H1 (cell line): Measurements from ENCODE around the gene COLQ. TPM values are rescaled to one million over a fixed set of nuclear protein-coding genes. Genes with fewer than 3 reads are reported as not detected.
A peak's percentile ranks its signal among the peaks of the same experiment; 100 is the strongest.

Experiments used
- CTCF ChIA-PET: fragments of 300-600 bp; sonication (Branson Sonifier 250); formaldehyde crosslinking; loops from one replicate; lab custom pipeline; 2021; ENCODE audit not compliant: partially characterized antibody; lab: Charles Lee
- POLR2A ChIA-PET: fragments of 300-600 bp; sonication (Branson Sonifier 250); formaldehyde crosslinking; loops from one replicate; lab custom pipeline; 2021; ENCODE audit warnings: inconsistent platforms; ENCODE audit not compliant: partially characterized antibody; lab: Charles Lee
- DNase-seq, 2 experiments: peaks; one replicate each; pipeline versions ENCODE4 v3.0.0 to v3.0.0-alpha.2; 2010 to 2022; ENCODE audit warnings: low spot score in 2 of 2, low read depth in 1 of 2, mixed read lengths in 1 of 2
- FAIRE-seq: peaks from 2 replicates; lab custom pipeline; 2011; peaks lifted over from hg19 to GRCh38; lab: Jason Lieb, UNC
- H2AFZ ChIP-seq: 2 replicates; pipeline ENCODE4 v1.8.1; 2012; ENCODE audit warnings: low read length, inconsistent platforms
- H2AK5ac ChIP-seq: 2 replicates; pipeline ENCODE4 v1.6.1; 2013; ENCODE audit warnings: low read depth, low read length
- H2BK120ac ChIP-seq: replicated peaks from 2 replicates; pipeline ENCODE3; 2013; ENCODE audit warnings: low read depth, low read length, inconsistent platforms
- H2BK12ac ChIP-seq: 2 replicates; pipeline ENCODE4 v1.6.1; 2013; ENCODE audit warnings: low read depth, low read length
- H2BK15ac ChIP-seq: 2 replicates; pipeline ENCODE4 v1.6.1; 2013; ENCODE audit warnings: low read length
- H2BK20ac ChIP-seq: 2 replicates; pipeline ENCODE4 v1.6.1; 2013; ENCODE audit warnings: low read length
- H2BK5ac ChIP-seq: 2 replicates; pipeline ENCODE4 v1.6.1; 2013; ENCODE audit warnings: low read depth, low read length
- H3K14ac ChIP-seq: 2 replicates; pipeline ENCODE4 v1.6.1; 2013; ENCODE audit warnings: inconsistent platforms; ENCODE audit not compliant: insufficient read length
- H3K18ac ChIP-seq: 2 replicates; pipeline ENCODE4 v1.6.1; 2013; ENCODE audit warnings: low read length; ENCODE audit errors: extremely low read depth
- H3K23ac ChIP-seq: 2 replicates; pipeline ENCODE4 v1.6.1; 2013; ENCODE audit warnings: inconsistent platforms; ENCODE audit not compliant: insufficient read length
- H3K23me2 ChIP-seq: 2 replicates; pipeline ENCODE4 v1.6.1; 2013; ENCODE audit warnings: low read depth, low read length
- H3K27ac ChIP-seq: 2 replicates; pipeline ENCODE4 v1.6.1; 2011; ENCODE audit warnings: low read depth, low read length, inconsistent platforms
- H3K27me3 ChIP-seq, 4 experiments: replicated peaks in 1 of 4; 1 replicate in 1 of 4; 2 replicates in 3 of 4; pipeline versions ENCODE4 v1.6.1 to v1.8.1; 2011 to 2013; ENCODE audit warnings: low read length in 3 of 4, mild to moderate bottlenecking in 3 of 4, inconsistent platforms in 2 of 4, mixed read lengths in 2 of 4, moderate library complexity in 1 of 4; ENCODE audit not compliant: control insufficient read depth in 3 of 4, insufficient read depth in 3 of 4; ENCODE audit errors: extremely low read depth in 1 of 4
- H3K36me3 ChIP-seq, 4 experiments: 2 replicates each; pipeline versions ENCODE4 v1.6.1 to v1.8.1; 2011 to 2013; ENCODE audit warnings: mild to moderate bottlenecking in 4 of 4, low read length in 3 of 4, moderate library complexity in 2 of 4, control low read depth in 1 of 4, inconsistent platforms in 1 of 4; ENCODE audit not compliant: insufficient read depth in 4 of 4, control insufficient read depth in 2 of 4
- H3K4ac ChIP-seq: replicated peaks from 2 replicates; pipeline ENCODE3; 2013; ENCODE audit warnings: low read length, low read depth, mixed read lengths, inconsistent platforms; ENCODE audit not compliant: insufficient read length
- H3K4me1 ChIP-seq, 4 experiments: replicated peaks in 1 of 4; 1 replicate in 1 of 4; 2 replicates in 3 of 4; pipeline versions ENCODE4 v1.6.1 to v1.8.1; 2011 to 2013; ENCODE audit warnings: low read length in 3 of 4, inconsistent platforms in 2 of 4, mixed read lengths in 1 of 4; ENCODE audit not compliant: insufficient read depth in 4 of 4, control insufficient read depth in 3 of 4
- H3K4me2 ChIP-seq, 2 experiments: 2 replicates each; pipeline versions ENCODE4 v1.6.1 to v1.8.1; 2011 to 2013; ENCODE audit warnings: low read depth in 2 of 2, low read length in 2 of 2, control low read depth in 1 of 2, inconsistent platforms in 1 of 2, mild to moderate bottlenecking in 1 of 2; ENCODE audit not compliant: insufficient read depth in 1 of 2
- H3K4me3 ChIP-seq, 4 experiments: fragments of 200-600, 300-600 bp in 1 of 4; sonication (generic), shearing (Covaris generic), sonication (Bioruptor Twin) in 1 of 4; 2 replicates each; pipeline versions ENCODE4 v1.5.1 to v1.8.1; 2011 to 2016; ENCODE audit warnings: low read length in 4 of 4, low read depth in 3 of 4, control low read depth in 2 of 4, inconsistent platforms in 2 of 4, mild to moderate bottlenecking in 2 of 4, mixed read lengths in 1 of 4, moderate library complexity in 1 of 4; ENCODE audit not compliant: insufficient read depth in 2 of 4; ENCODE audit errors: extremely low read depth in 1 of 4
- H3K56ac ChIP-seq: replicated peaks from 2 replicates; pipeline ENCODE3; 2013; ENCODE audit warnings: low read depth, mild to moderate bottlenecking, mixed read lengths, low read length, inconsistent platforms; ENCODE audit not compliant: insufficient read length
- H3K79me1 ChIP-seq: 2 replicates; pipeline ENCODE4 v1.6.1; 2013; ENCODE audit warnings: low read depth, low read length, control low read depth
- H3K79me2 ChIP-seq, 2 experiments: 2 replicates each; pipeline versions ENCODE4 v1.6.1 to v1.8.1; 2012 to 2013; ENCODE audit warnings: low read length in 2 of 2, mild to moderate bottlenecking in 2 of 2, inconsistent platforms in 1 of 2; ENCODE audit not compliant: insufficient read depth in 2 of 2, control insufficient read depth in 1 of 2
- H3K9ac ChIP-seq, 4 experiments: replicated peaks in 1 of 4; 1 replicate in 1 of 4; 2 replicates in 3 of 4; pipeline versions ENCODE4 v1.6.1 to v1.8.1; 2011 to 2013; ENCODE audit warnings: low read depth in 3 of 4, low read length in 3 of 4, control low read depth in 2 of 4, mild to moderate bottlenecking in 2 of 4, moderate library complexity in 2 of 4, inconsistent platforms in 1 of 4; ENCODE audit errors: extremely low read depth in 1 of 4
- H3K9me3 ChIP-seq, 2 experiments: 2 replicates each; pipeline versions ENCODE4 v1.6.1 to v1.8.1; 2012 to 2013; ENCODE audit warnings: mild to moderate bottlenecking in 2 of 2, moderate library complexity in 2 of 2, control low read depth in 1 of 2, inconsistent platforms in 1 of 2, low read depth in 1 of 2, low read length in 1 of 2, mixed read lengths in 1 of 2; ENCODE audit not compliant: insufficient read depth in 2 of 2
- H4K20me1 ChIP-seq, 2 experiments: replicated peaks in 1 of 2; 2 replicates each; pipeline versions ENCODE3 to v1.8.1; 2011 to 2013; ENCODE audit warnings: inconsistent platforms in 2 of 2, low read length in 2 of 2, mild to moderate bottlenecking in 1 of 2; ENCODE audit not compliant: insufficient read depth in 2 of 2, control insufficient read depth in 1 of 2
- H4K5ac ChIP-seq: 2 replicates; pipeline ENCODE4 v1.6.1; 2013; ENCODE audit warnings: low read length, low read depth, mixed read lengths, inconsistent platforms; ENCODE audit not compliant: insufficient read length
- H4K8ac ChIP-seq: 2 replicates; pipeline ENCODE4 v1.8.0; 2013; ENCODE audit warnings: mild to moderate bottlenecking, moderate library complexity, low read length, inconsistent platforms; ENCODE audit not compliant: insufficient read depth; ENCODE audit errors: extremely low read depth
- H4K91ac ChIP-seq: replicated peaks from 2 replicates; pipeline ENCODE3; 2013; ENCODE audit warnings: low read length, mixed read lengths, inconsistent platforms; ENCODE audit not compliant: insufficient read length
- ASH2L ChIP-seq: fragments of 200-600, 300-600 bp; sonication (generic); IDR thresholded peaks from one replicate; pipeline ENCODE4 v1.7.1; 2017; ENCODE audit warnings: low read length
- ATF2 ChIP-seq: IDR thresholded peaks from 2 replicates; pipeline ENCODE4 v1.6.1; 2012; ENCODE audit warnings: low read length, inconsistent platforms
- EZH2 ChIP-seq: fragments of 200-600 bp; sonication (generic); IDR thresholded peaks from 2 replicates; pipeline ENCODE4 v1.7.1; 2012; ENCODE audit warnings: low read depth, mild to moderate bottlenecking, moderate library complexity, low read length, inconsistent platforms; ENCODE audit not compliant: severe bottlenecking
- JUND ChIP-seq: IDR thresholded peaks from 2 replicates; pipeline ENCODE4 v1.6.1; 2011; ENCODE audit warnings: mild to moderate bottlenecking, improper control_type of control experiment, low read length
- POU5F1 ChIP-seq: IDR thresholded peaks from 2 replicates; pipeline ENCODE4 v1.6.1; 2011; ENCODE audit warnings: low read depth, mild to moderate bottlenecking, low read length, moderate library complexity
- SIRT6 ChIP-seq: IDR thresholded peaks from one replicate; pipeline ENCODE4 v1.7.1; 2012; ENCODE audit warnings: low read length, inconsistent platforms
- SP1 ChIP-seq: IDR thresholded peaks from 2 replicates; pipeline ENCODE4 v1.6.1; 2011; ENCODE audit warnings: low read depth, low read length
- WGBS, 2 experiments: shearing (Covaris generic) in 1 of 2; methylation state at CpG; one replicate each; pipeline versions ENCODE4 v1.1.6 to v1.1.7; 2013 to 2015; ENCODE audit warnings: low lambda C conversion rate in 2 of 2, mixed read lengths in 2 of 2, inconsistent platforms in 1 of 2, low coverage in 1 of 2, missing lambda C conversion rate in 1 of 2; ENCODE audit not compliant: insufficient replicate concordance in 2 of 2, insufficient coverage in 1 of 2, insufficient read length in 1 of 2; ENCODE audit errors: extremely low coverage in 1 of 2, missing lambda C conversion rate in 1 of 2; 5-methylcytosine and 5-hydroxymethylcytosine counted together
- polyA plus RNA-seq, 7 experiments: library from polyadenylated mRNA; depleted of rRNA in 3 of 7; stranded (reverse) in 5 of 7; unstranded in 2 of 7; fragments of >200 nt in 5 of 7; fragments of 200-250 nt in 2 of 7; gene quantifications; 1 replicate in 5 of 7; 2 replicates in 1 of 7; 4 replicates in 1 of 7; pipeline versions ENCODE4 v1.2.1 to v1.2.3, GENCODE V29; 2011 to 2013; ENCODE audit warnings: missing spikeins in 2 of 7, mixed read lengths in 2 of 7
- total RNA-seq: library from RNA; stranded (reverse); fragmentation: NEBNext Ultra II Directional; extraction: Animal tissue kit (Norgen Biotek cat#: 25700); gene quantifications from 2 replicates; pipeline ENCODE4 v1.2.1, GENCODE V29; 2021

The COLQ gene
- total and polyA plus RNA-seq, 2 of the 8 experiments (the other 6 are each of a cell fraction or from before 2014, with no cell fraction given), result 1.5 to 1.9 TPM

- Histone ChIP-seq H3K27me3 (no peaks in the 10 kb centered on the region; a peak in 1 of 7 replicates), H3K4me3 (no peak overlapping the region), H3K23me2 (no peaks in the 10 kb centered on the region; the same call in 1 of the 2 replicates), H3K36me3 (no peaks in the 10 kb centered on the region), H3K4me1 (peaks cover 5 to 10% (median 6%) of the 10 kb centered on the region in 4 experiments), H4K91ac (peak overlapping the region; percentile 60), H2BK5ac (no peak overlapping the region), H4K5ac (no peak overlapping the region), H2BK120ac (no peak overlapping the region), H4K8ac (no peak overlapping the region), H3K9ac (no peak overlapping the region), H3K18ac (no peak overlapping the region), H3K79me2 (no peaks in the 10 kb centered on the region), H4K20me1 (peaks cover 2 to 3% of the 10 kb centered on the region in 2 experiments), H2AFZ (no peak overlapping the region), H3K23ac (no peak overlapping the region), H3K9me3 (no peaks in the 10 kb centered on the region), H3K79me1 (no peaks in the 10 kb centered on the region), H3K4ac (no peak overlapping the region), H2AK5ac (no peak overlapping the region), H3K27ac (no peak overlapping the region), H3K4me2 (no peak overlapping the region), H2BK12ac (no peak overlapping the region), H3K14ac (no peak overlapping the region), H2BK20ac (no peak overlapping the region), H2BK15ac (no peak overlapping the region), H3K56ac (no peak overlapping the region)
- DNase-seq (no peak), FAIRE-seq (no peak)
- TF ChIP-seq ATF2 (no peak), JUND (no peak), ASH2L (no peak), SP1 (no peak), EZH2 (no peak), SIRT6 (no peak), POU5F1 (no peak)
- 97% methylated on average over 4 of the region's 4 CpGs; no CpG with 5 or more reads in 1 of the 2 experiments for WGBS, 2 experiments
- POLR2A ChIA-PET, result no interaction called here
- CTCF ChIA-PET, result interaction anchor here (1.6 kb wide), 1 partner anchor 390 kb away, joined by 3 read pairs; no protein-coding TSS in a partner anchor
Measured at GRCh38 chr3:15497964-15498363, 23.5 kb downstream of the COLQ start.
